ENCODE results near the gene CASP4.
"Not testable (repeated sequence)": the region's sequence is repeated elsewhere in the genome, so short reads cannot be mapped to it uniquely, and the experiment has no call there.

CASP4 gene

GRCh38 chr11:104946907-104947306, 21.5 kb downstream of the CASP4 start:
- no peak for DNase-seq

GRCh38 chr11:104944076-104944475, 24.3 kb downstream of the CASP4 start:
- DNase-seq: no peak

GRCh38 chr11:104943561-104943960, 24.8 kb downstream of the CASP4 start:
- no peak for DNase-seq

- DNase-seq: no peak
These were observed 33.8 kb downstream of the CASP4 start for GRCh38 chr11:104934594-104934993.

- not testable (repeated sequence) for DNase-seq
These were observed 34.3 kb downstream of the CASP4 start for GRCh38 chr11:104934073-104934472.

- DNase-seq: no peak
These were observed 39.6 kb downstream of the CASP4 start for GRCh38 chr11:104928811-104929210.

- no peak for DNase-seq
These were observed 41.4 kb downstream of the CASP4 start for GRCh38 chr11:104926771-104927611.

GRCh38 chr11:104925850-104926249, 42.5 kb downstream of the CASP4 start:
- DNase-seq: no peak

GRCh38 chr11:104918113-104918824, 50.1 kb downstream of the CASP4 start:
- DNase-seq: no peak

GRCh38 chr11:104917271-104918112, 50.9 kb downstream of the CASP4 start:
- no peak for DNase-seq

GRCh38 chr11:104916442-104916841, 51.9 kb downstream of the CASP4 start:
- DNase-seq: no peak

GRCh38 chr11:104912102-104912501, 56.3 kb downstream of the CASP4 start:
- DNase-seq: no peak

- no peak for DNase-seq
These were observed 60.2 kb downstream of the CASP4 start for GRCh38 chr11:104908186-104908531.

GRCh38 chr11:104907521-104908185, 60.7 kb downstream of the CASP4 start:
- DNase-seq: no peak

GRCh38 chr11:104905271-104905670, 63.1 kb downstream of the CASP4 start:
- DNase-seq: no peak

GRCh38 chr11:104899226-104899625, 69.1 kb downstream of the CASP4 start:
- DNase-seq: no peak

GRCh38 chr11:104898685-104899013, 69.7 kb downstream of the CASP4 start:
- no peak for DNase-seq

GRCh38 chr11:104897891-104898684, 70.3 kb downstream of the CASP4 start, which contains the start of gene CASP12:
TSS of gene CASP12 (minus strand) at chr11:104898460.
- DNase-seq: no peak

- no peak for DNase-seq
These were observed 72.7 kb downstream of the CASP4 start for GRCh38 chr11:104895634-104896033.

GRCh38 chr11:104893876-104894275, 74.5 kb downstream of the CASP4 start:
- no peak for DNase-seq
